Measurements from ENCODE around the gene ADAMTS15.

The ADAMTS15 gene

GRCh38 chr11:130451231-130452019 is 3.0 kb downstream of the ADAMTS15 start:
- peak overlapping the region; percentile 70 for H3K4me3 ChIP-seq (ENCODE audit: low read depth, low read length)
- peak; percentile 40 for DNase-seq (ENCODE audit: low read depth)
- TF ChIP-seq CTCF (conservative IDR thresholded peaks at IDR 0.05; ENCODE audit: low read depth, low read length): peak; percentile 0

GRCh38 chr11:130452176-130452575 is 3.7 kb downstream of the ADAMTS15 start:
- H3K4me3 ChIP-seq (ENCODE audit: low read depth, low read length): no peak overlapping the region
- no peak for TF ChIP-seq CTCF (conservative IDR thresholded peaks at IDR 0.05; ENCODE audit: low read depth, low read length)
- DNase-seq (ENCODE audit: low read depth): no peak

GRCh38 chr11:130452940-130453339 is 4.5 kb downstream of the ADAMTS15 start:
- H3K4me3 ChIP-seq (ENCODE audit: low read depth, low read length): no peak overlapping the region
- DNase-seq (ENCODE audit: low read depth): no peak
- no peak for TF ChIP-seq CTCF (conservative IDR thresholded peaks at IDR 0.05; ENCODE audit: low read depth, low read length)

GRCh38 chr11:130454491-130455252 is 6.2 kb downstream of the ADAMTS15 start:
- DNase-seq (ENCODE audit: low read depth): peak; percentile 77
- no peak overlapping the region for H3K4me3 ChIP-seq (ENCODE audit: low read depth, low read length)
- TF ChIP-seq CTCF (conservative IDR thresholded peaks at IDR 0.05; ENCODE audit: low read depth, low read length): no peak

- TF ChIP-seq CTCF (conservative IDR thresholded peaks at IDR 0.05; ENCODE audit: low read depth, low read length): no peak
- no peak overlapping the region for H3K4me3 ChIP-seq (ENCODE audit: low read depth, low read length)
- DNase-seq (ENCODE audit: low read depth): no peak
Measured at GRCh38 chr11:130455483-130456127, 7.2 kb downstream of the ADAMTS15 start.

- no peak overlapping the region for H3K4me3 ChIP-seq (ENCODE audit: low read depth, low read length)
- no peak for TF ChIP-seq CTCF (conservative IDR thresholded peaks at IDR 0.05; ENCODE audit: low read depth, low read length)
- DNase-seq (ENCODE audit: low read depth): no peak
Measured at GRCh38 chr11:130456286-130456685, 7.8 kb downstream of the ADAMTS15 start.
